NCI-H2171 treated with DMSO at 0.1 percent for 48 hours (cell line): ENCODE measurements around the gene CD300LB.

Experiments used
- DNase-seq: peaks from one replicate; lab custom pipeline; 2025; lab: John Stamatoyannopoulos, UW

Gene CD300LB

GRCh38 chr17:74549343-74549742 is 18.1 kb upstream of the CD300LB start:
- DNase-seq: no peak

- DNase-seq: no peak
These were observed 16.5 kb upstream of the CD300LB start for GRCh38 chr17:74547736-74548135.

GRCh38 chr17:74547264-74547663 is 16.0 kb upstream of the CD300LB start:
- no peak for DNase-seq

- DNase-seq: no peak
These were observed 15.3 kb upstream of the CD300LB start for GRCh38 chr17:74546586-74546985.

- DNase-seq: no peak
These were observed 14.6 kb upstream of the CD300LB start, which contains the start of gene CD300C for GRCh38 chr17:74545843-74546230. TSS of gene CD300C (minus strand) at chr17:74546115. CDS start at chr17:74545782, 333 bp downstream.

- no peak for DNase-seq
These were observed 13.9 kb upstream of the CD300LB start for GRCh38 chr17:74544991-74545842.

GRCh38 chr17:74543891-74544760 is 12.9 kb upstream of the CD300LB start:
- DNase-seq: no peak

GRCh38 chr17:74543406-74543805 is 12.1 kb upstream of the CD300LB start:
- DNase-seq: no peak

GRCh38 chr17:74542727-74543383 is 11.6 kb upstream of the CD300LB start:
- DNase-seq: no peak

- DNase-seq: no peak
These were observed 10.9 kb upstream of the CD300LB start for GRCh38 chr17:74542166-74542565.

GRCh38 chr17:74541176-74542111 is 10.2 kb upstream of the CD300LB start:
- DNase-seq: no peak

GRCh38 chr17:74539281-74539820 is 8.1 kb upstream of the CD300LB start:
- DNase-seq: no peak

GRCh38 chr17:74536890-74537289 is 5.6 kb upstream of the CD300LB start:
- no peak for DNase-seq

- no peak for DNase-seq
These were observed 840 bp upstream of the CD300LB start for GRCh38 chr17:74532115-74532514.

GRCh38 chr17:74530831-74531150 is 484 bp downstream of the CD300LB start:
- no peak for DNase-seq

- DNase-seq: no peak
These were observed 2.0 kb downstream of the CD300LB start for GRCh38 chr17:74529243-74529642.

GRCh38 chr17:74528491-74529199 is 2.6 kb downstream of the CD300LB start:
- no peak for DNase-seq

- no peak for DNase-seq
These were observed 3.5 kb downstream of the CD300LB start for GRCh38 chr17:74527756-74528155.

- DNase-seq: no peak
These were observed 4.2 kb downstream of the CD300LB start for GRCh38 chr17:74527081-74527480.

- no peak for DNase-seq
These were observed 4.6 kb downstream of the CD300LB start for GRCh38 chr17:74526681-74527080.
